Naive thymus-derived CD8-positive, alpha-beta T cell (primary cell): ENCODE measurements around the gene TINAGL1. TPM values are rescaled to one million over a fixed set of nuclear protein-coding genes. Genes with fewer than 3 reads are reported as not detected.

Experiments used
- ATAC-seq, 2 donors: fragments of 150-1000 bp; cut with Tn5 transposase in 1 of 2; sonication (Bioruptor Pico), chemical (Tn5 transposase) in 1 of 2; 1 replicate in 1 of 2; 2 replicates in 1 of 2; pipeline ENCODE4 v1.10.0; 2021; ENCODE audit warnings: mild to moderate bottlenecking in 2 of 2, moderate library complexity in 2 of 2
- POLR2A ChIA-PET: fragments of 350-600 bp; sonication (Branson Sonifier 250); formaldehyde crosslinking; loops from one replicate; lab custom pipeline; 2021; ENCODE audit warnings: antibody characterized with exemption; lab: Charles Lee
- DNase-seq, 10 donors: peaks; one replicate each; pipeline versions ENCODE4 v3.0.0 to v3.0.0-alpha.2; 2020 to 2022
- H3K27ac Mint-ChIP-seq, 10 donors: one replicate each; pipeline ENCODE4 v1.8.0; 2020 to 2022; ENCODE audit warnings: mild to moderate bottlenecking in 10 of 10, mixed read lengths in 10 of 10, moderate library complexity in 4 of 10, inconsistent platforms in 1 of 10
- H3K27me3 Mint-ChIP-seq, 5 donors: one replicate each; pipeline ENCODE4 v1.8.0; 2021 to 2022; ENCODE audit warnings: mixed read lengths in 5 of 5
- H3K36me3 Mint-ChIP-seq, 3 donors: one replicate each; pipeline ENCODE4 v1.8.0; 2020 to 2022; ENCODE audit warnings: mixed read lengths in 3 of 3, mild to moderate bottlenecking in 2 of 3, inconsistent platforms in 1 of 3
- H3K4me1 Mint-ChIP-seq, 4 donors: one replicate each; pipeline ENCODE4 v1.8.0; 2021 to 2022; ENCODE audit warnings: mixed read lengths in 4 of 4
- H3K4me3 Mint-ChIP-seq, 10 donors: one replicate each; pipeline ENCODE4 v1.8.0; 2020 to 2022; ENCODE audit warnings: mild to moderate bottlenecking in 10 of 10, mixed read lengths in 10 of 10, moderate library complexity in 6 of 10, inconsistent platforms in 1 of 10
- H3K9me3 Mint-ChIP-seq, 9 donors: one replicate each; pipeline ENCODE4 v1.8.0; 2020 to 2022; ENCODE audit warnings: mixed read lengths in 9 of 9, mild to moderate bottlenecking in 3 of 9, inconsistent platforms in 1 of 9, moderate library complexity in 1 of 9
- polyA plus RNA-seq, 3 donors: library from polyadenylated mRNA; unstranded; fragments of 300-500 nt; fragmentation: Illumina TruSeq; gene quantifications; one replicate each; pipeline ENCODE4 v1.2.3, GENCODE V29; 2021
- total RNA-seq, 8 experiments: library from RNA in 2 of 8; stranded (reverse) in 2 of 8; gene quantifications; one replicate each; pipeline ENCODE4 v1.2.3 and lab custom pipeline; 2021 to 2026

Gene TINAGL1
- total and polyA plus RNA-seq, 5 experiments from 2014 or later = not detected

GRCh38 chr1:31633117-31633516 is 56.8 kb downstream of the TINAGL1 start:
- Mint-ChIP-seq H3K27me3 (no peaks in the 10 kb centered on the region), H3K36me3 (peaks cover 0 to 67% (median 11%) of the 10 kb centered on the region in 3 donors), H3K9me3 (no peaks in the 10 kb centered on the region), H3K4me1 (peaks cover 0 to 22% (median 18%) of the 10 kb centered on the region in 4 donors), H3K27ac (peak overlapping the region in 1 of 10 donors; percentile 61), H3K4me3 (no peak overlapping the region)
- no peak for ATAC-seq
- POLR2A ChIA-PET = interaction anchor here (1.5 kb wide), 1 partner anchor 11 kb away, joined by 4 read pairs; the partner anchor contains the start of gene PEF1
- DNase-seq = no peak

Other genes with a start within 250 kb of the TINAGL1 start
- gene FABP3, start 203.4 kb upstream of the TINAGL1 start, total RNA-seq = not detected
- not detected for gene FABP3, start 203.4 kb upstream of the TINAGL1 start, polyA plus RNA-seq
- gene SERINC2, start 163.3 kb upstream of the TINAGL1 start, total RNA-seq = not detected
- gene SERINC2, start 163.3 kb upstream of the TINAGL1 start, polyA plus RNA-seq = not detected
- not detected for gene HCRTR1, start 41.2 kb downstream of the TINAGL1 start, total RNA-seq
- gene HCRTR1, start 41.2 kb downstream of the TINAGL1 start, polyA plus RNA-seq = not detected
- 10 to 100 TPM; 35.3 to 36.3 TPM for gene PEF1, start 68.4 kb downstream of the TINAGL1 start, total RNA-seq
- 10 to 100 TPM; 60.6 to 87.3 (median 77.8) TPM for gene PEF1, start 68.4 kb downstream of the TINAGL1 start, polyA plus RNA-seq
- gene COL16A1, start 127.5 kb downstream of the TINAGL1 start, total RNA-seq = not detected
- under 1 TPM in 1 of 3 donors, not detected in 2; 0.20 TPM for gene COL16A1, start 127.5 kb downstream of the TINAGL1 start, polyA plus RNA-seq
- under 1 TPM in 1 of 2 experiments, not detected in 1; 0.18 TPM for gene ADGRB2, start 187.8 kb downstream of the TINAGL1 start, total RNA-seq
- gene ADGRB2, start 187.8 kb downstream of the TINAGL1 start, polyA plus RNA-seq = under 1 TPM in 2 of 3 donors, not detected in 1; 0.05 to 0.10 TPM
- under 1 TPM in 1 of 2 experiments, not detected in 1; 0.36 TPM for gene SPOCD1, start 239.5 kb downstream of the TINAGL1 start, total RNA-seq
- gene SPOCD1, start 239.5 kb downstream of the TINAGL1 start, polyA plus RNA-seq = not detected